Stimulated activated CD4-positive, alpha-beta T cell treated with anti-CD3 and anti-CD28 coated beads, Interleukin-4, amount 100 ng/mL, for 1 hour (primary cell): ENCODE measurements around the gene CCR9.

Source experiments
- DNase-seq: peaks from one replicate; pipeline ENCODE4 v3.0.0-alpha.2; 2020

CCR9 gene

GRCh38 chr3:45873036-45873435 is 13.3 kb upstream of the CCR9 start:
- no peak for DNase-seq

- no peak for DNase-seq
Measured at GRCh38 chr3:45873638-45874037, 12.7 kb upstream of the CCR9 start.

DNA sequence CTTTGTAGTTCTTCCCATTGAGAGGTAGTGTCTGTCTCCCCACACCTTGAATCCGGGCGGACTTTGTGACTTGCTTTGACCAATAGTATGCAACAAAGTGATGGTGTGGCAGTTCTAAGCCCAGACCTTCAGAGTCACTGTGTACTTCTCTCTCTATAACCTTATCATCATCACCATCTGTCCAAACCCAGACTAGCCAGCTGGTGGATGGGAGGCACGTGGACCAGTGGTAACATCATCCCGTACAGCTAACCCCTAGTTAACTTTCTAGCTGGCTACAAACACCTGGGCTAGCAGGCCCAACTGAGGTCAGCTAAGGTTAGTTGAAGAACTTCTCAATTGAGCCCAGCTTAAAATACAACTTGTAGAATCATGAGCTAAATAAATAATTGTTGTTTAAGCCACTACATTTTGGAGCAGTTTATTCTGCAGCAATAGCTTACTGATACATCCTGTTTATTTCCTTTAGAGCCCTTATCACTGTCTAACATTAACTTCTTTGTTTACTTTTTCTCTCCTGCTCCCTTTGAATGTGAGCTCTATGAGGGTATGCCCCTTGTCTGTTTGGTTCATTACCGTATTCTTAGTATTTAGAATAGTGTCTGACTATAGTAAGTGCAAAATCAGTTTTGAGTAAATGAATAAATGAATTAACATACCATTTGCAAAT is 11.5 kb upstream of the CCR9 start:
- no peak for DNase-seq

DNA sequence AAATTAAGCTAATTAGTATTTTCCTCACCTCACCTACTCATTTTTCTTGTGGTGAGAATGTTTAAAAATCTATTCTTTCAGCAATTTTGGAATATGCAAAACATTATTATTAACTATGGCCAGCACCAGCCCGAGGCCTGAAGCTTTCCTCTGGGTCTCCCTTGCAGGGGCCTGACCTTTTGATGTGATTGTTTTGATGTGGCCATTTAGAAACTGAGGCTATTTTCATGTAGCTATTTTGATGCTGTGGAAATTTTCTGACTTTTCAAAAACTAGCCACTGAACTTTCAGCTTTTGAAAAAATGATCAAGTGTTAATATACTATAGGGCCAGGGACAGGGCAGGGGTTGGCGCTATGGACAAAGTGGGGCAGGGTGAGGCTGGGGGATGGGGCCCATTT is 8.2 kb upstream of the CCR9 start:
- DNase-seq, result no peak

- DNase-seq, result no peak
Measured at GRCh38 chr3:45880725-45881077, 5.6 kb upstream of the CCR9 start.

DNA sequence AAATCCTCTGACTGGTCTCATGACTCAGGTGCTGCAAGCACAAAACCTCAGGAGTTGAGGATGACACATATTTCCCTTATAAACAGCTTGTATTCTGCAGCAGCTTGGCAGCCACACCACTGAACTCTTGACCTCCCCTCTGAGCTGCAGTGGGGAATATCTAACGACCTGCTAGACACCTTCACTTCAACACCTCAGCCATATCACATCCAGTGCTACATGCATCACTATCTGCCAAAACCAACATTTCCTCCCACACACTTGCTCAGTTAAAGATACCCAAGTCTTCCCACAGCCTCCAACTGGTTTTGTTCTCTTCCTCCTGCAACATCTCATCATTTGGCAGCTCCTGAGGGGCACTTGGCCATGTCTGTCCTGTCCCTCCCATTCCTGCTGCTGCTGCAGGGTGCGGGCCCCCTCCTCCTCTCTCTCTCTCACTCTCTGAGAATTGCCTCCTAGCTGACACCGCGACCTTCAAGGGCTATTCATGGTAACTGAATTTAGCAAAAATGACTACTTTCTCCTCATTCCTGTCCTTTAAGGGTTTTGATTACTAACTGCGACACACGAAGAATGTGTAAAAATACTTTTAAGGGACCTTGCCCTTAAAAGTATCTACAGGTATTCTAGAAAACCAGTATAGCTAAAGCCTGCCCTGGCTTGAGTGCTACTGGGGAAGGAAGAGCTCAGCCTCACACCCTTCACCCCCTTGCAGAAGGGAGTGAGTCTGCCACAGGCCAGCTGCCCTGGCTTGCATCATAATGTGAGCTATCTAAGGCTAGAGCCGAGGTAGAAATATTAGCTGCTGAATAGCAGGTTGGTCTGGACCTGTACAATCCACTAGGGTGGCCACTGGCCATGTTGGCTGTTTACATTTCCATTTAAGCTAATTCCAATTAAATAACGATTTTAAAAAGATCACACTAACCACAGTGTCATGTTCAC is 5.0 kb upstream of the CCR9 start:
- DNase-seq, result peak; percentile 18

- DNase-seq, result no peak
Measured at GRCh38 chr3:45884368-45885201, 1.8 kb upstream of the CCR9 start.

- DNase-seq, result no peak
Measured at GRCh38 chr3:45887285-45887684, 942 bp downstream of the CCR9 start.

DNA sequence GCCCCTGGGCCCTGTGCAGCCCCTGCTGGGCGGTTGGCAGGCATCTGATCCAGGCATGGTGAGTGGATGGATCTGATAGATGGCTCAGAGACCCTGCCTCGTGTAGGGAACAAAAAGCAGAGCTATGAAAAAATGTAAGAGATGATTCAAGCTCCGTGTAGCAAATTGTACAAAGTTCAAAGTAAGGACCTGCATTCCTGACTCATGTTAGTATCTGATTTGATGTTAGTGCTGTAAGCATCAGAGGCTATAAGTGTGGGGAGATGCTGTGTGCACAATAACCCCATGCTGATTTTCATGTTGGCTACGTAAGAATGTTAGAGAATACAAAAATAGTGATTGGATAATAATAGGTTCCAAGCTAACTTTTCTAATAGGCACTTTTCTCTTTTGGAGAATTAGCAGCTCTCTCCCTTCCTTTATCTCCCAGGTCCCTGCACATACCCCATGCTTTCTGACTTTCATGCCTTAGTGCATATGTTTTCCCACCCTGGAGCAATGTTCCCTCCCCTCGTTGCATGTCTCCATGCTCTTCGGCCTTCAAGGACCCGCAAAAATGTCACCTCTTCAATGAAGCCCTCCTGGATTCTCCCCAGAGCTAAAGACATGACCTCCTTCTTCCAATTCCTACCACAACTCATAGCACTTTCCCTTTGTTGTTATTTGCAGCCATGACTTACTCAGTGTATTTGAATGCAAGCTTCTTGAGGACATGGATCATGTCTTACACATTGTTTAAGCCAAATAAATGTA is 1.6 kb downstream of the CCR9 start:
- DNase-seq, result no peak

- DNase-seq, result no peak
Measured at GRCh38 chr3:45889337-45889736, 3.0 kb downstream of the CCR9 start.

DNA sequence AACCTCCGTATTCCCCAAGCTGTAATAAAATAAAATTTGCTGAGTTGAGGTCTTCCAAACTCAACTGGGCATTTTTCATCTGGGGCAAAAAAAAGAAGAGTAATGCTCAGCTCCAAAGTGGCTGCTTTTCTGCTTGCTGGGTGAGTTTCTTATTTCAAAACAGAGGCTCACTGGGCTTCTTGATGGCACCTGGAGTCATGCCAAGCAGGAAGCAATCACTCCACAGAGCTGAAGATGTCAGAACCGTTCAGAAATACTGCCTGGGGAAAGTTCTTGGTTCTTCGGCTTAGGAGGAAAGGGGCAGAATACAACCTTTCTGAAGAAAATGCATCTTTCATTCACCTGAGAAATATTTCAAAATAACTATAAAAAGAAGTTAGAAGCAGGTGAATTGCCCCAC is 4.1 kb downstream of the CCR9 start:
- no peak for DNase-seq

- no peak for DNase-seq
Measured at GRCh38 chr3:45892161-45892560, 5.8 kb downstream of the CCR9 start.

DNA sequence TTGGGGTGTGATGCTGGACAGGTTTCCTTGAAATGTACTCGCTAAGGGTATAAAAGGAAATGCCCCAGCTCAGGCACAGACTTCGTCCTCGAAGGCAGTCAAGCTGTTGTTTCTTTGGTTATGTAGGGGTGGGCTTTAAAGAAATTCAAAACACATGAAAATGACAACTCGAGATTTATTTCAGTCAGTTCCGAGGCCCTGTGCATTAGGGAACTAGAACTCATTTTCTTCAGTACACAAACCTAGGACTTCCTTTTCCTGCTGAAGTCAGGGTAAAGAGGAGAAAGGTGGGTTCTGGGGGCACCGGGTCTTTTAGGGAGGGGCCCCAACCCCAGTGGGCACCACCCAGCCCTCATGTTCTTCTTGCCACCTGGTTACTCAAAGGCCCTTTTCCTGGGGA is 7.7 kb downstream of the CCR9 start:
- DNase-seq, result no peak

- DNase-seq, result no peak
Measured at GRCh38 chr3:45895686-45896468, 9.5 kb downstream of the CCR9 start.

DNA sequence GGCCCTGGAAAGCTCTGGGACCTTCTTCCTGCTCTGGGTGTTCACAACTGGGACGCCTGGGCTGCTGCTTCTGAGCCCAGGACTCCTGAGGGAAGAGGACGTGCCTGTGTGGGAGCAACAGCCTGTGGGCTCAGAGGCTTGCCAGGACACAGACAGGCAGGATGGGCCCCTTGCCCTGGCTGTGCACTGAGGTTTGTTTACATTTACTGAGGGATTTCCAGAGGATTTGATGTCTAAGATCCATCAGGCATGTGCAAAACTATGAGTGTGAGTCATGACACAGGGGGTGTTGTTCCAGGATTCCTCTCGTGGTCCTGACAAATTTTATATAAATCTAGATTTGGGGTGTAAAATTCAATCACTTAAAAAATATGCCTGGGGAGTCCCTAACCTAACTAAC is 10.6 kb downstream of the CCR9 start:
- no peak for DNase-seq

DNA sequence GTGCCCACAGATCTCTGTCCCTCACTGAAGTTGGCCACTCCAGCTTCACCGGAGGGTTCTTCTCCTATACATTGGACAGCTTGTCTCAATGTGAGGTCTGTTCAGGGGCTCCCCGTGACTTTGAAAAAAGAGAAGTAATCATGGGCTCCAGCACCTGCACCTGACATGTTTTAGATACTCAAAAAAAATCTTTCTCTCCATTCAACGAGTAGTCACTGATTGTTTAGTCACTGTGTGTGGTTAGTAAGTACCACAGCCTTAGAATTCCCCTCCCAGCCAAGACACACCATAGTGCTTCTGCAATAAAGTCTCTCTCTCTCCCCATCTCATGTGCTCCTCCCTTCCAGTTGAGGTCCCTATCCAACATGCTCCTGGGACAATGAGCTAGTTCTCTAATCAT is 18.6 kb downstream of the CCR9 start:
- DNase-seq, result no peak

- DNase-seq, result no peak
Measured at GRCh38 chr3:45905755-45906154, 19.4 kb downstream of the CCR9 start.

DNA sequence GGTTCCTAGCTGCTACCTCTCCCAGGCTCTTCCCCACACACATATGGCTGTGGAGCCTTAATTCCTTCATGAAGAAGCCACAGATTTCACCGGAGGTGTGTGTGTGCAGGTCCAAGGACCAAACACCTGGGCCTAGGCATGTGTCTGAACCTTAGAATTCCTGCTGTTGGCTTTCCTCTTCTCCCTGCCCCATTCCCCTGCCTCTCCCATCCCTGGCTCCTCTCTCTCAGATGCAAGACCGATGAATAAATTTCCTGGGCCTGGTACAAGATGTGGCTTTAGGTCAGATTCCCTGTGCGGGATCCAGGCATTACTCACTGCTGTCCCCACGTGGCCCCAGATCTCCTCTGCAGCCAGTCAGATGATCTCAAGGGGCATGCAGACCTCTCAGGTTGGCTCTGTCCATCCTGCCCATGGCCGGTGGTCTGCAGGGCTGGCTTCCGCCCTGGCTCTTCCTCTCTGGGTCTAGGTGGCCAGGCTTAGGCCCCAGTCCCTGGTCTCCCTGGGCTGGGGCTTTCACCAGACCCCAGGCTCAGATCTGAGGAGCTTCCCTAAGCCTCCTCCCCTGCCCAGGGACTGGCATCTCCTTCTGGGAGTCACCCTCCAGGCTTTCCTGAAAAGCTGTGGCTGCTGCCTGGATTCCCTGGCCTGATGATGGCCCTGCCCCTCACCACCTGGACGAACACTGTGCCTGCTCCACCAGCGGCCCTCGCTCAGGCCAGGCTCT is 20.5 kb downstream of the CCR9 start:
- no peak for DNase-seq

DNA sequence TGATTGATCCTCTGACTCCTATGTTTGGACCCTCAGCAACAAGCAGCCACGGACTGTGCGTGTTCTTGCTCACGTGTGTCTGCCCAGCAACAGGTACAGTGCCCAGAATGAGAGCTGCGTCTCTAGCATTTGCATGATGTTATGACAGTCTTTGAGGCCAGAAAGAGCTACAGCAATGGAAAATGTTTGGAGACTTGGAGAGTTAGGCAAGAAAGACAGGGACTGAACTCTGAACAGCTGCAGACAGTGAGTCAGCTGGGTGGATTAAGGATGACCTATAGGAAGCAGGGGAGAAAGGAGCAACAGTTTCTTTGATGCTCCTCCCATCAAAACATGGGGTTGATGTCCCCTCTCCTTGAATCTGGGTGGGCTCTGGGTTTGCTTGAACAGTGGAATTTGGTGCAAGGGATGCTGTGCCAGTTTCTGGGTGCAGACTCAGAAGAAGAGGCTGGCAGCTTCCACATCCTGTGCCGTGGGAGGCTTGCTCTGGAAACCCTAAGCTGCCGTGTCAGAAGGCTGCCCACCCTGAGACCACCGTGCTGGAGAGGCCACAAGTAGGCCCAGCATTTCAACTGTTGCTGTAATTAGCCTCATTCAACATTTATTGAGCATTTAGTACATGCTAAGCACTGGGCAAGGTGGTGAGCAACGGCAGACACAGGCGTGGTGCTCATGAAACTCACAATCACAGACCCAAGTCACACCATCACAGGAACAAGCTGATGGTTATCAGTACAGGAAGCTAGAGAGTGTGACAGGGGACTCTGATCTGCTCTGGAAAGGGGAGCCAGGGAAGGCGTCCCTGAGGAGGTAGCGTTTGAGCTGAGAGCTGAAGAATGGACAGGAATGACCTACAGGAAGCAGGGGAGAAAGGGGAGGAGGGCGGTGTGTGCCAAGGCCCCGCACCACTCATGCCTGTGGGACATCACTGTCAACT is 21.7 kb downstream of the CCR9 start:
- no peak for DNase-seq

DNA sequence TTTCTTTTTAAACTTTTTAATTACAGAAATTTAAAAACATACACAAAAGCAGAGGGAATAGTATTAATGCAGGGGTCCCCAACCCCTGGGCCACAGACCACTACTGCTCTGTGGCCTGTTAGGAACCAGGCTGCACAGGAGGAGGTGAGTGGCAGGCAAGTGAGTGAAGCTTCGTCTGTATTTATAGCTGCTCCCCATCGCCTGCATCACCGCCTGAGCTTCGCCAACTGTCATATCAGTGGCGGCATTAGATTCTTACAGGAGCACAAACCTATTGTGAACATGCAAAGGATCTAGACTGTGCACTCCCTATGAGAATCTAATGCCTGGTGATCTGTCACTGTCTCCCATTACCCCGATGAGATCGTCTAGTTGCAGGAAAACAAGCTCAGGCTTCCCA is 22.4 kb downstream of the CCR9 start:
- no peak for DNase-seq
